IMR-90 (cell line): ENCODE measurements around the gene PUS3.

Experiments used
- CHD1 ChIP-seq: IDR thresholded peaks from 2 replicates; pipeline ENCODE4 v1.6.1; 2012; ENCODE audit warnings: low read depth, low read length, improper control_type of control experiment
- CTCF ChIP-seq: conservative IDR thresholded peaks from 2 replicates; pipeline ENCODE4 v1.5.1; 2012; ENCODE audit warnings: mild to moderate bottlenecking, low read depth, low read length, improper control_type of control experiment
- MAZ ChIP-seq: IDR thresholded peaks from 2 replicates; pipeline ENCODE4 v1.6.1; 2012; ENCODE audit warnings: low read depth, mild to moderate bottlenecking, low read length, improper control_type of control experiment, moderate library complexity, borderline replicate concordance
- NFE2L2 ChIP-seq: fragments of 150-350 bp; IDR thresholded peaks from 2 replicates; pipeline ENCODE4 v1.6.1; 2016; ENCODE audit warnings: low read depth, mild to moderate bottlenecking, low read length

- TF ChIP-seq CTCF (no peak), MAZ (no peak), CHD1 (no peak), NFE2L2 (no peak)
Measured at GRCh38 chr11:125869521-125869920, 33.5 kb downstream of the PUS3 start.
